Measurements from ENCODE around the gene BRF1. TPM values are rescaled to one million over a fixed set of nuclear protein-coding genes. Genes with fewer than 3 reads are reported as not detected.

The BRF1 gene
- total RNA-seq, 2 experiments from 2014 or later, result 20.0 to 28.1 TPM

DNA sequence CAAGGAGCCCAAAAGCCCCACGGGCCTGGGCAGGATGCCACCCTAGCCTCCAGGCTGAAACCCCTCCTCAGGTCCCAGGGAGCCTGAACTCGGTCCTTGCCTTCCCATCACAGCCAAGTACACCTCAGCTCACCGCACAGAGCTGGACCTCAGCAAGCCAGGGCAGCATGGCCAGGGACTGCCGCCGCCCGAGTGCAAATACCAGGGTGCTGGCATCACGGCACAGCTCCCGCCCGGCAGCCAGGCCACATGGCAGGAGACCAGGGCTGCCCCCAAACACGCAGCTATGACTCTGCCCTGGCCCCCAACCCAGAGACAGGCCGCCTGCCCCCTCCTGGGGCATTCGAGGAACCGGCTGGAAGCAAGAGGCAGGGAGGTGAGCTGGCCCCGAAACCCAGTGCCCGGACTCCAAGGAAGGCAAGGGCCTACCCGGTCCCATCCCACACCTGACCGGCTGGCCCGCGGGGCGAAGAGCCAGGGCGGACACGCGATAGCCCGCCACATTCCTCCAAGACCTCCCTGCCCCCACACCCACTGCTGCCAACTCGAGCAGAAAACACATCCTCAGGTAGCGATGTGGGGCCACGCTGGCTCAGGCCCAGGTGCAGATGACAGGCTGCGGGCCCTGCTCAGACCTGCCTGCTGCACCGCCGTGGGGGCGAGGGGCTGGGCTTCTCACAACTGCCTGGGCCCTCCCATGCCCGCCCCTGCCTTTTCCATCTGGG, 134.9 kb downstream of the BRF1 start:
- ChIA-PET POLR2A (no interaction called here), CTCF (no interaction called here)
- Mint-ChIP-seq H3K27ac (no peak overlapping the region), H3K27me3 (peaks cover 6% of the 10 kb centered on the region), H3K36me3 (ENCODE audit: low read depth) (no peaks in the 10 kb centered on the region), H3K4me3 (no peak overlapping the region), H3K9me3 (ENCODE audit: low read depth) (no peaks in the 10 kb centered on the region), H3K4me1 (peaks cover 3% of the 10 kb centered on the region)
- ATAC-seq, result no peak
- peak; percentile 16 for DNase-seq
- intact Hi-C loops (cut with DNase I, micrococcal nuclease), result loop anchor here (5.0 to 10.0 kb wide), 2 partner anchors 74 to 79 kb away; partner anchors contain the start of gene BTBD6 (in 1 of the 2)

DNA sequence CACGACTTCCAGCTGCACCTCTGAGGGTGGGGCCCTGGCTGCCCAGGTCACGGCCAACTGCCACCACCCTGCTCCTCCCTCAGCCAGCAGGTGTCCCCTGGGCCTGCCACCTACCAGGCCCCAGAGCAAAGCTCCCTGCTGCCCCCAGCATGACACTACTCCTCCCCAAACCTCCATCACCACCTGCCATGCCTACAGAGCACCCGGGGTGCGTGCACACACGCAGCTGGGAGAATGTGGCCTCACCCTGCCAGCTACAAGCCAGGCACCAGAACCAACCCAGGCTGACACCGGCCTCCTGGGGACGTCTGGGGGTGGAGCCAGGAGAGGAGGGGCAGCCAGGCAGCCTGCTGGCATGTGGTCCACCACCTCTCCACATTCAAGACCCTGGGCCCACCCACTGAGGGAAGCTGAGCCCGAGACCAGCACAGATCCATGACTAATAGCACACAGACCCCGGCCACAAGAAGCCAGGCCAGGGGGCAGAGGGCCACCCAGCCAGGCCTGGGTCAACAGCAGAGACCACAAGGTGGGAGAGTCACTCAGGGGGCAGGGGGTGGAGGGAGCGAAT, 135.6 kb downstream of the BRF1 start:
- no peak overlapping the region for H3K27ac Mint-ChIP-seq
- ChIA-PET CTCF (interaction anchor here (0.6 to 0.9 kb wide), 2 partner anchors 10 to 1144 kb away, joined by 3 read pairs; no protein-coding TSS in a partner anchor), POLR2A (no interaction called here)
- DNase-seq (no peak), ATAC-seq (no peak)
- no peak overlapping the region for H3K4me3 Mint-ChIP-seq
- no peaks in the 10 kb centered on the region for H3K9me3 Mint-ChIP-seq (ENCODE audit: low read depth)
- no peaks in the 10 kb centered on the region for H3K36me3 Mint-ChIP-seq (ENCODE audit: low read depth)
- peaks cover 3% of the 10 kb centered on the region for H3K4me1 Mint-ChIP-seq
- intact Hi-C loops (cut with DNase I, micrococcal nuclease), result loop anchor here (5.0 to 10.0 kb wide), 2 partner anchors 73 to 80 kb away; partner anchors contain the start of gene BTBD6 (in 1 of the 2)
- peaks cover 6% of the 10 kb centered on the region for H3K27me3 Mint-ChIP-seq

DNA sequence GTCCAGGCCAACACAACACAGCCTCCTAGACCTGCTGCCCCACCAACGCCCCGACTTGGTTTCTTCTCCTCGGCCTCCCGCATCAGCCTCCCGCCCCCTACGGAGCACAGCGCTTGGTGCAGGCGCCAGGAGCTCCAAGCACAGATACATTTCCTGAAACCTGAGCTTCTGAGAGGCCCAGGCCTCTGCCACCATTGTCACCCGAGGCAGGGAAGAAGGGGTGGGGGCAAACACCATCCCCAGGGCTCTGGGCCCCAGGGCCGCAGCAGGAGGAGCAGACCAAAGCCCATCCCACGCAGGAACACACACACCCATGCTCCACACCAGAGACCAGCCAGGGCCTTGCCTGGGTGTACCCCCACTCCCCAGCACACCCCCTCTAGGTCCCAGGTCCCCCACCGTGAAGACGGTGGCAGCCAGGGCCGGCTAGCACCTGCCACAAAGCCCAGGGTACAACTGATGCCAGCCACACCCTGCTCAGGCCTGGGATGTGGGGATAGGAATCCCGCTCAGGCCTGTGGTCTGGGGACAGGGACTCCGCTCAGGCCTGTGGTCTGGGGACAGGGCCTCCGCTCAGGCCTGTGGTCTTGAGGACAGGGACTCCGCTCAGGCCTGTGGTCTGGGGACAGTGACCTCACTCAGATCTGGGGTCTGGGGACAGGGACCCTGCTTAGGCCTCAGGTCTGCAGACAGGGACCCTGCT, 137.6 kb downstream of the BRF1 start:
- ATAC-seq, result no peak
- ChIA-PET CTCF (interaction anchor here (1.0 kb wide), 1 partner anchor 129 kb away, joined by 4 read pairs; no protein-coding TSS in a partner anchor), POLR2A (interaction anchor here (0.5 kb wide), 1 partner anchor 145 kb away, joined by 5 read pairs; no protein-coding TSS in a partner anchor)
- Mint-ChIP-seq H3K36me3 (ENCODE audit: low read depth) (no peaks in the 10 kb centered on the region), H3K27ac (no peak overlapping the region), H3K4me3 (no peak overlapping the region), H3K27me3 (peaks cover 3% of the 10 kb centered on the region), H3K9me3 (ENCODE audit: low read depth) (no peaks in the 10 kb centered on the region), H3K4me1 (no peaks in the 10 kb centered on the region)
- DNase-seq, result no peak
- intact Hi-C loops (cut with DNase I, micrococcal nuclease), result loop anchor here in 1 of 2 experiments (10.0 kb wide), 1 partner anchor 82 kb away; the partner anchor contains the start of gene BTBD6

DNA sequence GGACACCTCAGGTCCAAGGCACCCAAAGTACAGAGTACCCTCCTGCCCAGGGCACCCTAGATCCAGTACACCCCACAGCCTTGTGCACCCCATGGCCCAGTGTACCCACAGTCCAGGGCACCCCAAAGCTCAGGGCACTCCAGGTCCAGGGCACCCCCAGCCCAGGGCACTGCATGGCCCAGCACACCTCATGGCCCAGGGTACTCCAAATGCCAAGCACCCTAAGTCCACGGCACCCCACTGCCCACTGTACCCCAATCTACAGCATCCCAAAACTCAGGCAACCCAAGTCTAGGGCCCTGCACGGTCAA, 138.2 kb downstream of the BRF1 start:
- Mint-ChIP-seq H3K4me3 (no peak overlapping the region), H3K27me3 (peaks cover 3% of the 10 kb centered on the region), H3K36me3 (ENCODE audit: low read depth) (no peaks in the 10 kb centered on the region), H3K4me1 (no peaks in the 10 kb centered on the region), H3K9me3 (ENCODE audit: low read depth) (no peaks in the 10 kb centered on the region), H3K27ac (no peak overlapping the region)
- ATAC-seq (no peak), DNase-seq (no peak)
- intact Hi-C loops (cut with DNase I, micrococcal nuclease), result loop anchor here in 1 of 2 experiments (10.0 kb wide), 1 partner anchor 82 kb away; the partner anchor contains the start of gene BTBD6
- ChIA-PET CTCF (no interaction called here), POLR2A (no interaction called here)

DNA sequence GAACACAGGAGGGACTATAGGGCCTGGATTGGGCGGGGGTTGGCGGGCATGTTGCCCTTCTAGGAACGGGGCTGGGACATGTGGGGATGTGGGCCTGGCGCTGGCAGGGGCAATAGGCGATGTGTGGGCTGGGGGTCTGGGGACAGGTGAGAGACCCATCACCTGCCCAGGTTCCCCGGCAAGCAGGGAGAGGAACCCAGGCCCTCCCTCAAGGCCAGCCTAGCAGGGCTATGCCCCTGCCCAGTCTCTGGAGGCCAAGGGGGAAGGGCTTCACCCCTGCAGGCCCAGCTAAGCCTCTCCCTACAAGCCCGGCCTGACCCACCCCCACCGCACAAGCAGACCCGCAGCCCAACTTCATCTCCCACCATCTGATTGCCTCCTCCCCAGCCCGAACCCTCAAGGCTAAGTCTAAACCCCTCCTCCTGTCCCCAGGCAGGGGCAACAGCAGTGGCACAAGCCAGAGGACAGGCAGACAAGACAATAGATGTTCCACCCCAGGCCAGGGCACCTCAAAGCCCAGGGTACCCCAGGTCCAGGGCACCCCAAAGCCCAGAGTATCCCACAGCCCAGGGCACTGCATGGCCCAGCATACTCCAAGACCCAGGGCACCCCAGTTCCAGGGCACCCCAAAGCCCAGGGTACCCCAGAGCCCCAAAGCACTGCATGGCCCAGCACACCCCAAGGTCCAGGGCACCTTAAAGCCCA, 138.7 kb downstream of the BRF1 start:
- Mint-ChIP-seq H3K36me3 (ENCODE audit: low read depth) (no peaks in the 10 kb centered on the region), H3K27me3 (peaks cover 3% of the 10 kb centered on the region), H3K9me3 (ENCODE audit: low read depth) (no peaks in the 10 kb centered on the region), H3K4me3 (no peak overlapping the region), H3K27ac (no peak overlapping the region), H3K4me1 (no peaks in the 10 kb centered on the region)
- DNase-seq (no peak), ATAC-seq (no peak)
- intact Hi-C loops (cut with DNase I, micrococcal nuclease), result loop anchor here in 1 of 2 experiments (10.0 kb wide), 1 partner anchor 83 kb away; the partner anchor contains the start of gene BTBD6
- POLR2A ChIA-PET, result no interaction called here
- CTCF ChIA-PET, result no interaction called here

DNA sequence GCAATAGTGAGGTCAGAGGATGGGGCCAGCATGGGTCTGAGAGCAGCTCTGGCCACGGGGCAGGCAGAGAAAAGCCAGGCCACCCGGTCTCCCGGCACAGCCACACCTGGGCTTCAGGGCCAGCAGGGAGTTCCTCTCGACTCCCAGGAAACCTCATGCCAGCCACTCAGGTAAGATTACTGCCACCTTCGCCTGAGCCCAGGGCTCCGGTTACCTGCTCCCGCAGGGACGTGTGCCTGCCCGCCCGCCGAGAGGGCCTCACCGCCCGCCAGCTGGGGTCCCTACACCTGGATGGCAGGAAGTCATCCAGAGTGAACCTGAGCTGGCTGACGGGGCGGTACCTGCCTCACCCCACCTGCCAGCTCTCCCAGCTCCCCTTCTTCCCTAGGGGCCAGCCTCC, 139.5 kb downstream of the BRF1 start:
- Mint-ChIP-seq H3K27ac (no peak overlapping the region), H3K4me3 (no peak overlapping the region), H3K27me3 (no peaks in the 10 kb centered on the region), H3K4me1 (no peaks in the 10 kb centered on the region), H3K9me3 (ENCODE audit: low read depth) (no peaks in the 10 kb centered on the region), H3K36me3 (ENCODE audit: low read depth) (no peaks in the 10 kb centered on the region)
- ChIA-PET POLR2A (no interaction called here), CTCF (no interaction called here)
- no peak for ATAC-seq
- DNase-seq, result no peak
- intact Hi-C loops (cut with DNase I, micrococcal nuclease), result loop anchor here in 1 of 2 experiments (10.0 kb wide), 1 partner anchor 83 kb away; the partner anchor contains the start of gene BTBD6

DNA sequence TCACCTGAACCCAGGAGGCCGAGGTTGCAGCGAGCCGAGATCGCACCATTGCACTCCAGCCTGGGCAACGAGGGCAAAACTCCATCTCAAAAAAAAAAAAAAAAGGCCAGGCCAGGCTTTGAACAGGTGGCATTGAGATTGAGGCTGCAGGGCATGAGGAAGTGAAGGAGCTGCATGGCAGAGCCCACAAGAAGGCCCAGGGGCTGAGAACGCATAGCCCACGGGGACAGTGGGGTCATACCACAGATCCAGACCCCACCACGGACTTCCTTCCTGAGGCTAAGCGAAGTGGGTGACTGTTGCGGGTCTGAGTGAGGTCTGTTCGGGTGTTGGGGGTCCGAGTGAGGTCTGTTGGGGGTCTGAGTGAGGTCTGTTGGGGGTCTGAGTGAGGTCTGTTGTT, 140.0 kb downstream of the BRF1 start:
- Mint-ChIP-seq H3K9me3 (ENCODE audit: low read depth) (no peaks in the 10 kb centered on the region), H3K36me3 (ENCODE audit: low read depth) (no peaks in the 10 kb centered on the region), H3K27ac (no peak overlapping the region), H3K27me3 (no peaks in the 10 kb centered on the region), H3K4me1 (no peaks in the 10 kb centered on the region), H3K4me3 (no peak overlapping the region)
- CTCF ChIA-PET, result no interaction called here
- intact Hi-C loops (cut with DNase I, micrococcal nuclease), result loop anchor here in 1 of 2 experiments (10.0 kb wide), 1 partner anchor 84 kb away; the partner anchor contains the start of gene BTBD6
- ATAC-seq, result no peak
- no peak for DNase-seq
- POLR2A ChIA-PET, result no interaction called here

DNA sequence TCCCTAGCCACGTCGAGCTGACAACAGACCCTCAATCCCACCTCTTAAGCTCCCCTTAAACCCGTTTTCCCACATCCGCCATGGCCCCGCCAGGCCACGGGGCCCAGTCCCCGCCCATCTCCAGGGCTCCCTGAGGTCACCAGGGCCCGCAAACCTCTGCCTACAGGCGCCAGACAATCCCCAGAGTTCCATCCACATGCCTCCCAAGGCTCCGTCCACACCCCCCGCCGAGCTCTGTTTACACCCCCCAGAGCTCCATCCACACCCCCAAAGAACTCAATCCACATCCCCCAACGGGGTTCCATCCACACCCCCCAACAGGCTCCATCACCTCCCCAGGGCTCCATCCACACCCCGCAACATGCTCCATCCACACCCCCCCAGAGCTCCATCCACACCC, 141.5 kb downstream of the BRF1 start:
- no peaks in the 10 kb centered on the region for H3K36me3 Mint-ChIP-seq (ENCODE audit: low read depth)
- POLR2A ChIA-PET, result no interaction called here
- CTCF ChIA-PET, result no interaction called here
- intact Hi-C loops (cut with DNase I, micrococcal nuclease), result no loop called here
- H3K27me3 Mint-ChIP-seq, result no peaks in the 10 kb centered on the region
- H3K27ac Mint-ChIP-seq, result no peak overlapping the region
- no peak for DNase-seq
- H3K4me1 Mint-ChIP-seq, result no peaks in the 10 kb centered on the region
- H3K9me3 Mint-ChIP-seq (ENCODE audit: low read depth), result no peaks in the 10 kb centered on the region
- no peak overlapping the region for H3K4me3 Mint-ChIP-seq
- no peak for ATAC-seq

Other genes with a start within 250 kb of the BRF1 start
- 10 to 100 TPM; 27.7 to 35.4 TPM for gene GPR132, start 235.6 kb downstream of the BRF1 start, total RNA-seq
- 1 to 10 TPM; 3.2 to 3.6 TPM for gene JAG2, start 132.2 kb downstream of the BRF1 start, total RNA-seq
- gene NUDT14, start 119.7 kb downstream of the BRF1 start, total RNA-seq, result 10 to 100 TPM; 12.3 to 13.5 TPM
- 10 to 100 TPM; 18.9 to 23.2 TPM for gene BTBD6, start 52.5 kb downstream of the BRF1 start, total RNA-seq
- gene PACS2, start 13.7 kb upstream of the BRF1 start, total RNA-seq, result 10 to 100 TPM; 30.6 to 32.9 TPM
- gene TEX22, start 97.5 kb upstream of the BRF1 start, total RNA-seq, result 1 to 10 TPM; 1.4 to 2.4 TPM
- gene MTA1, start 118.8 kb upstream of the BRF1 start, total RNA-seq, result 100 to 1,000 TPM; 136 to 152 TPM
- gene CRIP2, start 173.8 kb upstream of the BRF1 start, total RNA-seq, result 1 to 10 TPM; 1.1 to 1.2 TPM
- 100 to 1,000 TPM; 182 to 186 TPM for gene CRIP1, start 185.9 kb upstream of the BRF1 start, total RNA-seq
- gene TEDC1, start 190.2 kb upstream of the BRF1 start, total RNA-seq, result 10 to 100 TPM; 21.7 to 31.8 TPM
- 1 to 10 TPM; 7.2 to 9.2 TPM for gene TMEM121, start 225.6 kb upstream of the BRF1 start, total RNA-seq

All from activated CD4-positive, alpha-beta T cell treated with anti-CD3 and anti-CD28 coated beads for 36 hours (primary cell).